NB4 (cell line): Measurements from ENCODE around the gene ACSM2B.

Experiments used
- POLR2A ChIP-seq: IDR thresholded peaks from 2 replicates; pipeline ENCODE4 v1.6.1; 2011; ENCODE audit warnings: mild to moderate bottlenecking; ENCODE audit not compliant: insufficient read length; ENCODE audit errors: extremely low read depth
- TF ChIP-seq, protein P1 (sequence below): IDR thresholded peaks from one replicate; pipeline ENCODE4 v1.5.1; 2012; ENCODE audit warnings: low read depth, low read length

DNA sequence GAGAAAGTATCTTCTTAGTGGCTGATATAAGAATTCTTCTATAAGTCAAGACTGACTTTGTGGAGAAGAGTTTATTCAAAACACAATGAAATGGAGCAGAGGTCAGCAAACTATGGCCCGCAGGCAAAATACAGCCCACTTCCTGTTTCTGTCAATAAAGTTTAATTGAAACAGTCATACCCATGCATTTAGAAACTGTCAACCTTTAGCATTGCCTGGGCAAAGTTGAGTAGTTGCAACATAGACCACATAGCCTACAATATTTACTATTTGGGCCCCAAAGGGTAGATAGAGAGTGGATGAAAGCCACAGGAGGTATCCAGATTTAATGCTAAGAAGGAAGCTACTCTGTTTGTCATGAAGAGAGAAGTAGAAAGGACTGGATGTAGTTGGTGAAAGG is 38.0 kb downstream of the ACSM2B start:
- TF ChIP-seq POLR2A, result no peak
- TF ChIP-seq, protein P1, sequence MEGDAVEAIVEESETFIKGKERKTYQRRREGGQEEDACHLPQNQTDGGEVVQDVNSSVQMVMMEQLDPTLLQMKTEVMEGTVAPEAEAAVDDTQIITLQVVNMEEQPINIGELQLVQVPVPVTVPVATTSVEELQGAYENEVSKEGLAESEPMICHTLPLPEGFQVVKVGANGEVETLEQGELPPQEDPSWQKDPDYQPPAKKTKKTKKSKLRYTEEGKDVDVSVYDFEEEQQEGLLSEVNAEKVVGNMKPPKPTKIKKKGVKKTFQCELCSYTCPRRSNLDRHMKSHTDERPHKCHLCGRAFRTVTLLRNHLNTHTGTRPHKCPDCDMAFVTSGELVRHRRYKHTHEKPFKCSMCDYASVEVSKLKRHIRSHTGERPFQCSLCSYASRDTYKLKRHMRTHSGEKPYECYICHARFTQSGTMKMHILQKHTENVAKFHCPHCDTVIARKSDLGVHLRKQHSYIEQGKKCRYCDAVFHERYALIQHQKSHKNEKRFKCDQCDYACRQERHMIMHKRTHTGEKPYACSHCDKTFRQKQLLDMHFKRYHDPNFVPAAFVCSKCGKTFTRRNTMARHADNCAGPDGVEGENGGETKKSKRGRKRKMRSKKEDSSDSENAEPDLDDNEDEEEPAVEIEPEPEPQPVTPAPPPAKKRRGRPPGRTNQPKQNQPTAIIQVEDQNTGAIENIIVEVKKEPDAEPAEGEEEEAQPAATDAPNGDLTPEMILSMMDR, result no peak
